NCI-H2029 (cell line): ENCODE data around the gene HOXA11.

Experiments used
- DNase-seq: peaks from one replicate; lab custom pipeline; 2025; lab: John Stamatoyannopoulos, UW

The HOXA11 gene

GRCh38 chr7:27133409-27134231 is 51.4 kb downstream of the HOXA11 start:
- DNase-seq: no peak

- DNase-seq: no peak
Observed at GRCh38 chr7:27132978-27133377, 52.1 kb downstream of the HOXA11 start.

GRCh38 chr7:27132214-27132613 is 52.8 kb downstream of the HOXA11 start:
- no peak for DNase-seq

GRCh38 chr7:27131390-27131819 is 53.6 kb downstream of the HOXA11 start:
- no peak for DNase-seq
